K562 (cell line): ENCODE measurements around the gene PFDN4. TPM values are rescaled to one million over a fixed set of nuclear protein-coding genes. Genes with fewer than 3 reads are reported as not detected.
A peak's percentile ranks its signal among the peaks of the same experiment; 100 is the strongest.

ENCODE experiments used
- ATAC-seq: fragments of 200-7000 bp; cut with Tn5 transposase; 3 replicates; pipeline ENCODE4 v1.9.1; 2020; ENCODE audit warnings: moderate library complexity
- BruUV-seq: library from RNA; stranded (reverse); fragments of 400-500 nt; replicated peaks from 2 replicates; lab custom pipeline; 2021; lab: Mats Ljungman, UMichigan
- CTCF ChIA-PET: fragments of 300-600 bp; formaldehyde crosslinking; extraction: SDS; loops from one replicate; lab custom pipeline; 2021; ENCODE audit warnings: low intra/inter-chr PET ratio; lab: Yijun Ruan, JAX
- POLR2A ChIA-PET: fragments of 300-600, 350-650 bp; sonication (Branson Sonifier 250); formaldehyde crosslinking; extraction: SDS; loops from one replicate; lab custom pipeline; 2021; ENCODE audit warnings: antibody characterized with exemption, inconsistent platforms; lab: Yijun Ruan, JAX
- DNase-seq, 4 experiments: peaks; one replicate each; pipeline versions ENCODE4 v3.0.0 to v3.0.0-alpha.2; 2011 to 2018; ENCODE audit warnings: low spot score in 3 of 4, mixed read lengths in 3 of 4; ENCODE audit errors: extremely low read depth in 1 of 4
- FAIRE-seq: peaks from 2 replicates; lab custom pipeline; 2011; peaks lifted over from hg19 to GRCh38; lab: Jason Lieb, UNC
- H2AFZ ChIP-seq: 2 replicates; pipeline ENCODE4 v1.6.0; 2011; ENCODE audit warnings: low read depth, low read length, control low read depth, inconsistent platforms
- H3K27ac ChIP-seq: fragments of 200-600 bp; 3 replicates; pipeline ENCODE4 v1.8.0; 2011; ENCODE audit warnings: low read depth, mild to moderate bottlenecking, control low read depth, inconsistent platforms, low read length, moderate library complexity, mixed read lengths; ENCODE audit errors: extremely low read depth
- H3K27me3 ChIP-seq, 2 experiments: fragments of 300-600 bp in 1 of 2; 2 replicates in 1 of 2; 3 replicates in 1 of 2; pipeline versions ENCODE4 v1.6.0 to v1.8.0; 2011; ENCODE audit warnings: inconsistent platforms in 2 of 2, low read length in 2 of 2, mild to moderate bottlenecking in 1 of 2, mixed read lengths in 1 of 2, moderate library complexity in 1 of 2; ENCODE audit not compliant: control insufficient read depth in 2 of 2, insufficient read depth in 2 of 2
- H3K36me3 ChIP-seq: fragments of 300-600 bp; 3 replicates; pipeline ENCODE4 v1.8.0; 2011; ENCODE audit warnings: mild to moderate bottlenecking, low read length, inconsistent platforms; ENCODE audit not compliant: control insufficient read depth, insufficient read depth
- H3K4me1 ChIP-seq, 2 experiments: fragments of 200-600 bp in 1 of 2; replicated peaks in 1 of 2; 2 replicates in 1 of 2; 3 replicates in 1 of 2; pipeline versions ENCODE4 v1.5.1 to v1.8.0; 2011; ENCODE audit warnings: inconsistent platforms in 2 of 2, low read length in 2 of 2, mild to moderate bottlenecking in 1 of 2, mixed read lengths in 1 of 2, moderate library complexity in 1 of 2; ENCODE audit not compliant: control insufficient read depth in 2 of 2, insufficient read depth in 2 of 2
- H3K4me2 ChIP-seq: 2 replicates; pipeline ENCODE4 v1.6.1; 2011; ENCODE audit warnings: low read length, control low read depth, inconsistent platforms, mixed read lengths; ENCODE audit not compliant: insufficient read depth
- H3K4me3 ChIP-seq: fragments of 200-600 bp; sonication (generic), shearing (Covaris generic); 2 replicates; pipeline ENCODE4 v1.5.1; 2016; ENCODE audit warnings: control low read depth, inconsistent platforms
- H3K79me2 ChIP-seq: fragments of 200-600 bp; 3 replicates; pipeline ENCODE4 v1.8.0; 2011; ENCODE audit warnings: low read length, inconsistent platforms; ENCODE audit not compliant: control insufficient read depth, insufficient read depth
- H3K9ac ChIP-seq, 2 experiments: 2 replicates each; pipeline versions ENCODE4 v1.6.0 to v1.6.1; 2011; ENCODE audit warnings: low read depth in 2 of 2, low read length in 2 of 2, control low read depth in 1 of 2, inconsistent platforms in 1 of 2, mild to moderate bottlenecking in 1 of 2, mixed read lengths in 1 of 2; ENCODE audit not compliant: insufficient read depth in 1 of 2
- H3K9me1 ChIP-seq: one replicate; pipeline ENCODE4 v1.6.0; 2011; ENCODE audit warnings: inconsistent platforms, mild to moderate bottlenecking, low read length, moderate library complexity; ENCODE audit not compliant: control insufficient read depth, insufficient read depth
- H3K9me3 ChIP-seq: replicated peaks from 2 replicates; pipeline ENCODE4 v1.5.1; 2011; ENCODE audit warnings: low read depth, low read length, inconsistent platforms; ENCODE audit not compliant: control insufficient read depth, insufficient read depth
- H4K20me1 ChIP-seq: replicated peaks from 2 replicates; pipeline ENCODE4 v1.6.1; 2011; ENCODE audit warnings: low read length, inconsistent platforms, mixed read lengths; ENCODE audit not compliant: control insufficient read depth, insufficient read depth
- ATF1 ChIP-seq, 2 experiments: fragments of 450-650 bp in 1 of 2; IDR thresholded peaks; 2 replicates each; pipeline ENCODE4 v1.6.1; 2016; ENCODE audit warnings: missing compliant biosample characterization in 1 of 2, missing genetic modification characterization in 1 of 2
- ATF7 ChIP-seq: fragments of 450-650 bp; IDR thresholded peaks from 2 replicates; pipeline ENCODE4 v1.7.1; 2014; ENCODE audit warnings: mild to moderate bottlenecking, moderate library complexity
- GABPA ChIP-seq: fragments of 200-800 bp; sonication (Bioruptor generic); conservative IDR thresholded peaks from 2 replicates; pipeline ENCODE4 v1.6.1; 2016; ENCODE audit warnings: low read depth, missing genetic modification characterization, missing compliant biosample characterization
- GMEB1 ChIP-seq: fragments of 250-450 bp; sonication (Bioruptor Pico); IDR thresholded peaks from 2 replicates; pipeline ENCODE4 v1.4.0; 2020; ENCODE audit warnings: mild to moderate bottlenecking
- NFE2 ChIP-seq: IDR thresholded peaks from 2 replicates; pipeline ENCODE4 v1.6.1; 2014; ENCODE audit warnings: antibody characterized with exemption, low read depth
- RBM34 ChIP-seq: fragments of 200-400 bp; formaldehyde crosslinking; IDR thresholded peaks from 2 replicates; pipeline ENCODE4 v1.6.1; 2018; ENCODE audit warnings: low read length, borderline replicate concordance; ENCODE audit not compliant: insufficient read depth
- ZNF586 ChIP-seq: fragments of 450-650 bp; formaldehyde crosslinking; conservative IDR thresholded peaks from 2 replicates; pipeline ENCODE4 v1.4.0; 2020; ENCODE audit warnings: mild to moderate bottlenecking, moderate library complexity
- ZNF644 ChIP-seq: fragments of 200-800 bp; sonication (Bioruptor generic); IDR thresholded peaks from 2 replicates; pipeline ENCODE4 v1.6.1; 2016; ENCODE audit warnings: low read depth, missing genetic modification characterization, missing compliant biosample characterization
- WGBS: fragments of 100-300 bp; shearing (Covaris generic); methylation state at CpG from one replicate; pipeline ENCODE4 v1.1.6; 2016; ENCODE audit warnings: low coverage, mixed read lengths; ENCODE audit not compliant: insufficient coverage; ENCODE audit errors: missing lambda C conversion rate; 5-methylcytosine and 5-hydroxymethylcytosine counted together
- in situ Hi-C: fragments of 300-500 bp; cut with MboI; formaldehyde crosslinking; loops from 4 replicates; pipeline ENCODE4 v1.15.0; 2018; ENCODE audit warnings: inconsistent platforms, mixed read lengths
- intact Hi-C: fragments of 100-400 bp; cut with micrococcal nuclease; formaldehyde crosslinking; loops from 2 replicates; pipeline ENCODE4 v1.14.2; 2022
- polyA plus RNA-seq, 8 experiments: library from polyadenylated mRNA; depleted of rRNA in 4 of 8; stranded (reverse) in 5 of 8; unstranded in 3 of 8; fragments of >200 nt; fragmentation: Nextera tagmentation in 2 of 8; fragmentation: Illumina TruSeq in 1 of 8; extraction: Ambion mirVana in 2 of 8; extraction: Trizol in 1 of 8; gene quantifications; 2 replicates each; pipeline versions ENCODE4 v1.2.1 to v1.2.3, GENCODE V29; 2011 to 2014; ENCODE audit warnings: inconsistent platforms in 1 of 8, missing spikeins in 1 of 8
- total RNA-seq, 7 experiments: library from RNA; depleted of rRNA in 6 of 7; stranded (reverse); fragments of >200 nt in 6 of 7; fragmentation: Illumina TruSeq in 2 of 7; extraction: Trizol in 2 of 7; gene quantifications; 2 replicates each; pipeline versions ENCODE4 v1.2.1 to v1.2.3, GENCODE V29; 2011 to 2021; ENCODE audit warnings: low replicate concordance in 1 of 7

PFDN4 gene
- total and polyA plus RNA-seq, 9 of the 15 experiments (the other 6 are each of a cell fraction or from before 2014, with no cell fraction given), result 60.1 to 214 (median 122) TPM

GRCh38 chr20:54251096-54251495 is 43.2 kb downstream of the PFDN4 start:
- ATAC-seq (no peak), DNase-seq (no peak), FAIRE-seq (no peak)
- Histone ChIP-seq H3K27me3 (0 out of 5 replicates have a peak, but pooled peaks cover 0 to 2% of the 10 kb centered on the region in 2 experiments), H3K27ac (no peak overlapping the region), H3K79me2 (no peaks in the 10 kb centered on the region), H3K4me2 (no peak overlapping the region), H3K36me3 (no peaks in the 10 kb centered on the region), H3K4me1 (no peaks in the 10 kb centered on the region), H2AFZ (no peak overlapping the region), H3K4me3 (no peak overlapping the region), H4K20me1 (no peaks in the 10 kb centered on the region), H3K9me1 (no peaks in the 10 kb centered on the region), H3K9me3 (no peaks in the 10 kb centered on the region), H3K9ac (no peak overlapping the region)
- no TSS peak for BruUV-seq
- intact Hi-C loops (no loop called here), in situ Hi-C loops (no loop called here)
- 0% methylated on average over 3 of the region's 3 CpGs for WGBS
- POLR2A ChIA-PET, result interaction anchor here (1.1 kb wide), 1 partner anchor 13 kb away, joined by 3 read pairs; no protein-coding TSS in a partner anchor
- 0 out of 2 replicates have a peak, but pooled peaks have one; percentile 21 for TF ChIP-seq ATF7
- TF ChIP-seq ZNF644 (tag), result no peak
- TF ChIP-seq ATF1 (CRISPR knock-in tag; IDR thresholded peaks at IDR 0.05), result no peak
- TF ChIP-seq ATF1 (tag; IDR thresholded peaks at IDR 0.05), result peak; percentile 36; the same call in 1 of the 2 replicates
- CTCF ChIA-PET, result no interaction called here

GRCh38 chr20:54254596-54254995 is 46.7 kb downstream of the PFDN4 start:
- FAIRE-seq, result no peak
- no peak overlapping the region for H3K4me3 ChIP-seq
- ChIA-PET CTCF (no interaction called here), POLR2A (interaction anchor here (1.2 kb wide), 1 partner anchor 19 kb away, joined by 3 read pairs; no protein-coding TSS in a partner anchor)
- H3K79me2 ChIP-seq, result no peaks in the 10 kb centered on the region
- no peaks in the 10 kb centered on the region for H3K4me1 ChIP-seq
- H3K36me3 ChIP-seq, result no peaks in the 10 kb centered on the region
- H3K27me3 ChIP-seq, result 0 out of 5 replicates have a peak, but pooled peaks cover 0 to 2% of the 10 kb centered on the region in 2 experiments
- no peak for TF ChIP-seq NFE2
- TF ChIP-seq GABPA (tag), result no peak
- no peak for TF ChIP-seq GMEB1 (CRISPR knock-in tag)
- no peak for TF ChIP-seq ZNF586
- no peak for TF ChIP-seq RBM34
- H3K9me3 ChIP-seq, result no peaks in the 10 kb centered on the region
- WGBS, result 4% methylated on average over 3 of the region's 4 CpGs
- H3K27ac ChIP-seq, result no peak overlapping the region
- in situ Hi-C loops, result no loop called here
- no peaks in the 10 kb centered on the region for H3K9me1 ChIP-seq
- H4K20me1 ChIP-seq, result no peaks in the 10 kb centered on the region
- H3K4me2 ChIP-seq, result no peak overlapping the region
- ATAC-seq, result no peak
- no peak for DNase-seq
- no peak overlapping the region for H3K9ac ChIP-seq
- intact Hi-C loops, result no loop called here
- H2AFZ ChIP-seq, result no peak overlapping the region
- no TSS peak for BruUV-seq
